GM10248 (cell line): ENCODE results near the gene ZIM2.
"Not testable (repeated sequence)": the region's sequence is repeated elsewhere in the genome, so short reads cannot be mapped to it uniquely, and the experiment has no call there.

ENCODE experiments used
- CTCF ChIA-PET: fragments of 300-600 bp; sonication (Branson Sonifier 250); formaldehyde crosslinking; extraction: SDS; loops from one replicate; lab custom pipeline; 2021; ENCODE audit warnings: antibody characterized with exemption; lab: Yijun Ruan, JAX
- POLR2A ChIA-PET: fragments of 350-650 bp; sonication (Branson Sonifier 250); formaldehyde crosslinking; extraction: SDS; loops from one replicate; lab custom pipeline; 2020; ENCODE audit warnings: antibody characterized with exemption; lab: Yijun Ruan, JAX
- DNase-seq: peaks from one replicate; pipeline ENCODE4 v3.0.0; 2012; ENCODE audit errors: extremely low spot score
- CTCF ChIP-seq: IDR thresholded peaks from 2 replicates; pipeline ENCODE4 v1.5.1; 2012; ENCODE audit warnings: mild to moderate bottlenecking, low read depth; ENCODE audit errors: extremely low read depth, missing control alignments, control extremely low read depth

ZIM2 gene

DNA sequence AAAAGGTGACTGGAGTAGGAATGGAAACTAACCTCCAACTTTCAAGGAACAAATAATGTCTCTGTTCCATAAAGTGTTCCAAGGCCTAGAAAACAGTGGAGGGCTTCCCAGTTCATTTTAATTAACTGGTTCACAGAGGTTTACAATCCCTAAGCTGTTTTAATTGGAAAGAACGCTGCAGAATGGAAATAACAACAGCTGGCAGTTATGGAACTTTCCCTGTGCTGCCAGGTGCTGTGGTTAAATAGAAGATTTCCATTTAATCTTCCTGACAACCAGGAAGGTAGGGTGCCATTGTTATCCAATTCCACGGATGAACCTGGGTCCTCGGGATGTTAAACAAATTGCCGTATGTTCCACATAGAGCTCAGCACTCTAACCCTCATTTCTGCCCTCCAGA is 22.2 kb upstream of the ZIM2 start:
- ChIA-PET CTCF (interaction anchor here (2.0 kb wide), 1 partner anchor 14 kb away, joined by 4 read pairs; no protein-coding TSS in a partner anchor), POLR2A (no interaction called here)
- DNase-seq, result no peak
- TF ChIP-seq CTCF, result no peak

GRCh38 chr19:56860409-56860808 is 19.9 kb upstream of the ZIM2 start:
- POLR2A ChIA-PET, DNase-seq, CTCF ChIA-PET: not testable (repeated sequence)

DNA sequence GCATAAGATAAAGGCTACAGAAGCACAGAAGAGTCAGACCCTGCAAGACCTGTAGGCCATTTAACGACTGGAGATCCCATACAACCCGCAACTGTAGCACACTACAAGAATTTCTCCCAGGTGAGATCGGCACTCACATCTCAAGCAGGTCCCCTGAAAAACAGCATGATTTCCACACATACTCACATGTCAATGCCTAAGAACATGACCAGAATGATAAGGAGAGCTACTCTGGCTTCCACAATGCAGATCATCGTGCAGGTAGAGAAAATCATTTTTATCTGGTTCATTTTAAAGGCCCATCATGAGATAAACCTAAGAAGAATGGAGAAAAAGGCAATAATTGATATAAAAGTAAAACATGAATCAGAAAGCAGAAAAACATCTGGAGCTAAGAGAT is 17.5 kb upstream of the ZIM2 start:
- ChIA-PET POLR2A (no interaction called here), CTCF (no interaction called here)
- TF ChIP-seq CTCF, result no peak
- DNase-seq, result no peak

GRCh38 chr19:56856822-56857221 is 16.3 kb upstream of the ZIM2 start:
- no peak for DNase-seq
- TF ChIP-seq CTCF, result no peak
- CTCF ChIA-PET, result interaction anchor here (0.8 kb wide), 1 partner anchor 25 kb away, joined by 3 read pairs; no protein-coding TSS in a partner anchor
- POLR2A ChIA-PET, result no interaction called here

- CTCF ChIA-PET, DNase-seq, POLR2A ChIA-PET: not testable (repeated sequence)
Measured at GRCh38 chr19:56852361-56852760, 11.8 kb upstream of the ZIM2 start.

GRCh38 chr19:56848166-56848565 is 7.6 kb upstream of the ZIM2 start:
- no peak for TF ChIP-seq CTCF
- ChIA-PET CTCF (no interaction called here), POLR2A (no interaction called here)
- no peak for DNase-seq

GRCh38 chr19:56842412-56842811 is 1.9 kb upstream of the ZIM2 start:
- ChIA-PET POLR2A (no interaction called here), CTCF (no interaction called here)
- no peak for TF ChIP-seq CTCF
- no peak for DNase-seq

GRCh38 chr19:56841193-56841543 is 642 bp upstream of the ZIM2 start:
- CTCF ChIA-PET, result no interaction called here
- no peak for DNase-seq
- POLR2A ChIA-PET, result no interaction called here
- no peak for TF ChIP-seq CTCF
